GM19240 (cell line): Measurements from ENCODE around the gene TXNL1.

Experiments used
- DNase-seq: peaks from one replicate; pipeline ENCODE4 v3.0.0; 2011; ENCODE audit warnings: low spot score; ENCODE audit not compliant: insufficient read length

TXNL1 gene

GRCh38 chr18:56570978-56571377 lies 67.4 kb downstream of the TXNL1 start:
- DNase-seq = no peak

DNA sequence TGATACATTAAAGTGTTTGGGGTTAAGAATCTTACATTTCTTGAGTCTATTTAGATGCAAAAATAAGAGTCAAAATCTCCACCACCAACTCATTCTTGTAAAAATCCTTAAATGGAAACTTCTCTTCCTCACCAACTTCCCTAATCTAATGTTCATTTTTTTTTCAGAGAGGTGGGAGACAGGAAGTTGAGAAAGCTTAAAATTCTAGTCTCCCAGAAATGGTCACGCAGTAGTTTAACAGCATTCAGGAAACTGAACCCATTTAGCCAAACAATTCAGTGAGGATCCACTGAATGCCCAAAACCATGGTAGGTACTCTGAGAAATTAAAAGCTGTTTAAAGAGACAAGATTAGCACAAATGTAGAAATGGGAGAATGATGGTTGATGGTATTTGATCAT lies 69.0 kb downstream of the TXNL1 start:
- no peak for DNase-seq

DNA sequence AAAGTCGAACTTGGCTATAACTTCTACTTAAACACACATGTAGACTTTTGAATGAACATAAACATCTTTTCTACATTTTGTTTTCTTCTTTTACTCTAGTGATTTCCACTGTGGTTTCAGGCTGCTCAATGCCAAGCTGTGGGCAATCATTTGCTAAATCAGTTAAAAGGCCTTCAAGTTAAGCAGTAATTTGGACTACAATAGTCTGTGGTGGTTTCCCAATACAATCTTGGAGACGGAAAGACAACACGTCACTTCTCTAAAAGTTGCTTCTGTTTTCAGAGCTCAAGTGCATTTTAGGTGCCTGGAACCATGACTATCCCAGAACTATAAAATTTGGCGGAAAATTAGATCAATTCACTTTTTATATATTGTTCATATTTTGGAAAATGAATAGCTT lies 69.4 kb downstream of the TXNL1 start:
- no peak for DNase-seq

GRCh38 chr18:56565551-56566345 lies 72.6 kb downstream of the TXNL1 start:
- no peak for DNase-seq

- no peak for DNase-seq
Observed at GRCh38 chr18:56565046-56565445, 73.3 kb downstream of the TXNL1 start.

- no peak for DNase-seq
Observed at GRCh38 chr18:56563568-56563967, 74.8 kb downstream of the TXNL1 start.

- DNase-seq = no peak
Observed at GRCh38 chr18:56562479-56562878, 75.9 kb downstream of the TXNL1 start.

DNA sequence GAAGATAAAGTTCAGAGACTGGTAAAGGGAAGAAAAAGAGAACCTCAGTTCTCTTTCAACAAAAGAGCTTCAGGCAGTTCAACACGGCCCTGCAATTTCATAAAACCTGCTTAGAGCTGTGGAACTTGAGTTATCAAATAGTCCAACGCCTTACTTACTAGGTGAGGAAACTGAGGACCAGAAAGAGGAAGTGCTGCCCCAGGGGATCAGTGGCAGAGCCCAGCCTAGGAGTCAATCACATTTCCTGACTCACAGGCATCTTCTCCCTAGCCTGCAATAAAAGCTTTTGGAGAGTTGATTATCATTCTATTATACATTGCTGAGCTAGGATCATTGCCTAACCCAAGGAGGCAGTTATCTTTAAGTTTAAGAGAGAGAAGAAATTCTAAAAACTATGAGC lies 77.4 kb downstream of the TXNL1 start:
- DNase-seq = no peak

DNA sequence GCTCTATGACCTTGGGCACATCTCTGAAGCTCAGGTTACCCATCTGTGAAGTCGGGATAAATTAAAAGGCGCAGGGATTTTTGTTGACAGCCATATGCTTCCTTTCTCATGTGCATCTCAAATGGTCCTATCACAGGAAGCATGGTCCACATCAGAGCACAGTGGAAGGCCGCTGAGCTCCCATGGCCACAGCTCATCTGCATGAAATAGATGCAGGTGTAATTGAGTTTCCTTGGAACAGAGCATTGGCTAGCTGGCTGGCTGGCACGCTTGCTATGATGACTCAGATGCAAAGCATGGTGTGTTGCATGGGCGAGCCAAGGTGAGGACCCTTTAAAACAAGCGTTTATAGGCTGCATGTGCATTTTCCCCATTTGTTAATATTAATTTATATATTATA lies 79.3 kb downstream of the TXNL1 start:
- DNase-seq = no peak

GRCh38 chr18:56556907-56557306 lies 81.5 kb downstream of the TXNL1 start:
- no peak for DNase-seq

GRCh38 chr18:56550121-56550520 lies 88.3 kb downstream of the TXNL1 start:
- DNase-seq = no peak
